MCF 10A (cell line): ENCODE results near the gene PAPPA2. TPM values are rescaled to one million over a fixed set of nuclear protein-coding genes. Genes with fewer than 3 reads are reported as not detected.

Experiments used
- BruUV-seq: library from RNA; stranded (reverse); fragments of 400-500 nt; replicated peaks from 2 replicates; lab custom pipeline; 2021; lab: Mats Ljungman, UMichigan
- CTCF ChIA-PET: fragments of 300-600 bp; sonication (Branson Sonifier 250); formaldehyde crosslinking; extraction: SDS; loops from one replicate; lab custom pipeline; 2021; ENCODE audit warnings: antibody characterized with exemption, inconsistent platforms; lab: Yijun Ruan, JAX
- POLR2A ChIA-PET: fragments of 300-600, 350-650 bp; sonication (Branson Sonifier 250); formaldehyde crosslinking; extraction: SDS; loops from one replicate; lab custom pipeline; 2020; ENCODE audit warnings: antibody characterized with exemption, inconsistent platforms; lab: Yijun Ruan, JAX
- DNase-seq: peaks from one replicate; pipeline ENCODE4 v3.0.0-alpha.2; 2018; ENCODE audit not compliant: unreplicated experiment
- H3K27ac Mint-ChIP-seq: one replicate; pipeline ENCODE4 v1.8.0; 2022; ENCODE audit warnings: mild to moderate bottlenecking, low read depth, mixed read lengths; ENCODE audit not compliant: unreplicated experiment
- H3K27me3 Mint-ChIP-seq: one replicate; pipeline ENCODE4 v1.8.0; 2022; ENCODE audit warnings: mixed read lengths; ENCODE audit not compliant: insufficient read depth, unreplicated experiment
- H3K36me3 Mint-ChIP-seq: one replicate; pipeline ENCODE4 v1.8.0; 2022; ENCODE audit warnings: mild to moderate bottlenecking, moderate library complexity, mixed read lengths; ENCODE audit not compliant: insufficient read depth, unreplicated experiment
- H3K4me1 Mint-ChIP-seq: one replicate; pipeline ENCODE4 v1.8.0; 2022; ENCODE audit warnings: mixed read lengths; ENCODE audit not compliant: insufficient read depth, unreplicated experiment
- H3K4me3 Mint-ChIP-seq: one replicate; pipeline ENCODE4 v1.8.0; 2022; ENCODE audit warnings: mild to moderate bottlenecking, moderate library complexity, mixed read lengths; ENCODE audit not compliant: unreplicated experiment
- H3K9me3 Mint-ChIP-seq: one replicate; pipeline ENCODE4 v1.8.0; 2022; ENCODE audit warnings: mixed read lengths; ENCODE audit not compliant: unreplicated experiment
- intact Hi-C: fragments of 100-400 bp; cut with micrococcal nuclease; formaldehyde crosslinking; loops from 2 replicates; pipeline ENCODE4 v1.14.1; 2022
- total RNA-seq: library from RNA; stranded (reverse); gene quantifications from 2 replicates; pipeline ENCODE4 v1.2.3, GENCODE V29; 2022
- TF ChIP-seq, protein P1 (sequence below): fragments of 200-600 bp; IDR thresholded peaks from one replicate; pipeline ENCODE4 v1.8.0; 2022; ENCODE audit warnings: antibody characterized with exemption, mild to moderate bottlenecking; ENCODE audit not compliant: unreplicated experiment

The PAPPA2 gene
- total RNA-seq, 1 experiment from 2014 or later, result 11.5 TPM

DNA sequence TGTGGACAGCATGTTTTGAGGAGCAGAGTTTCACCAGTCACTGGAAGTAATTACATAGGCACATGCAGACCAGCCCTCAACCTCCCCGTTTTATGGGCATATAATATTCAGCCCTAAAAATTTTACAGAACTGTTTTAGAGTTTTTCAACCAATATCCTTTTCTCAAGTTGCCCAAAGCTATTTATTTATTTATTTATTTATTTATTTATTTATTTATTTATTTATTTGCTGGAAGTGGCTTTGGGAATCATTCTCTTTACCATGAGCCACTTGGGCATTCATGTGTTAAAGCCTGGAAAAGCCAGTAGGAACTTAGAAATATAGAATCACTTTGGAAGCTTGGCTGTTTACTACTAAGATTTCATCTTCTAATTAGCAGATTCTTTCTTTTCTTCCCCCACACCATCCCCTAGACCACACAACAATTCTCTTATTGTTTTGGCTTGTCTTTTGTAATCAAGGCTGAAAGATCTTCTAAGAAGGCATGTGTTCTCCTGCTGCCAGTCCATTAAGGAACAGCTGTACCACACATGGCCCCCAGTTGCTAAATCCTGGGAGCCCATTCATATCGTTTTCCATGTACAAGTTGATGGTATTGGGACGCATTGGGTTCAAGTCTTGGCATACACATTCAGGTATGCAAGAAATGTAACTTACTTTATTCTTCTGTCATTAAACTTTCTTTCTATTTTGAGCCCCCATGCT lies 220.0 kb downstream of the PAPPA2 start:
- H3K4me1 Mint-ChIP-seq, result no peaks in the 10 kb centered on the region
- H3K9me3 Mint-ChIP-seq, result no peaks in the 10 kb centered on the region
- no TSS peak for BruUV-seq
- ChIA-PET POLR2A (no interaction called here), CTCF (interaction anchor here (0.6 to 4.9 kb wide), 5 partner anchors 8 to 562 kb away, joined by 3 to 45 read pairs (median 9); no protein-coding TSS in a partner anchor)
- H3K4me3 Mint-ChIP-seq, result no peak overlapping the region
- TF ChIP-seq, protein P1, sequence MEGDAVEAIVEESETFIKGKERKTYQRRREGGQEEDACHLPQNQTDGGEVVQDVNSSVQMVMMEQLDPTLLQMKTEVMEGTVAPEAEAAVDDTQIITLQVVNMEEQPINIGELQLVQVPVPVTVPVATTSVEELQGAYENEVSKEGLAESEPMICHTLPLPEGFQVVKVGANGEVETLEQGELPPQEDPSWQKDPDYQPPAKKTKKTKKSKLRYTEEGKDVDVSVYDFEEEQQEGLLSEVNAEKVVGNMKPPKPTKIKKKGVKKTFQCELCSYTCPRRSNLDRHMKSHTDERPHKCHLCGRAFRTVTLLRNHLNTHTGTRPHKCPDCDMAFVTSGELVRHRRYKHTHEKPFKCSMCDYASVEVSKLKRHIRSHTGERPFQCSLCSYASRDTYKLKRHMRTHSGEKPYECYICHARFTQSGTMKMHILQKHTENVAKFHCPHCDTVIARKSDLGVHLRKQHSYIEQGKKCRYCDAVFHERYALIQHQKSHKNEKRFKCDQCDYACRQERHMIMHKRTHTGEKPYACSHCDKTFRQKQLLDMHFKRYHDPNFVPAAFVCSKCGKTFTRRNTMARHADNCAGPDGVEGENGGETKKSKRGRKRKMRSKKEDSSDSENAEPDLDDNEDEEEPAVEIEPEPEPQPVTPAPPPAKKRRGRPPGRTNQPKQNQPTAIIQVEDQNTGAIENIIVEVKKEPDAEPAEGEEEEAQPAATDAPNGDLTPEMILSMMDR, result no peak
- no peak for DNase-seq
- no peak overlapping the region for H3K27ac Mint-ChIP-seq
- H3K36me3 Mint-ChIP-seq, result no peaks in the 10 kb centered on the region
- intact Hi-C loops, result no loop called here
- peaks cover 12% of the 10 kb centered on the region for H3K27me3 Mint-ChIP-seq

DNA sequence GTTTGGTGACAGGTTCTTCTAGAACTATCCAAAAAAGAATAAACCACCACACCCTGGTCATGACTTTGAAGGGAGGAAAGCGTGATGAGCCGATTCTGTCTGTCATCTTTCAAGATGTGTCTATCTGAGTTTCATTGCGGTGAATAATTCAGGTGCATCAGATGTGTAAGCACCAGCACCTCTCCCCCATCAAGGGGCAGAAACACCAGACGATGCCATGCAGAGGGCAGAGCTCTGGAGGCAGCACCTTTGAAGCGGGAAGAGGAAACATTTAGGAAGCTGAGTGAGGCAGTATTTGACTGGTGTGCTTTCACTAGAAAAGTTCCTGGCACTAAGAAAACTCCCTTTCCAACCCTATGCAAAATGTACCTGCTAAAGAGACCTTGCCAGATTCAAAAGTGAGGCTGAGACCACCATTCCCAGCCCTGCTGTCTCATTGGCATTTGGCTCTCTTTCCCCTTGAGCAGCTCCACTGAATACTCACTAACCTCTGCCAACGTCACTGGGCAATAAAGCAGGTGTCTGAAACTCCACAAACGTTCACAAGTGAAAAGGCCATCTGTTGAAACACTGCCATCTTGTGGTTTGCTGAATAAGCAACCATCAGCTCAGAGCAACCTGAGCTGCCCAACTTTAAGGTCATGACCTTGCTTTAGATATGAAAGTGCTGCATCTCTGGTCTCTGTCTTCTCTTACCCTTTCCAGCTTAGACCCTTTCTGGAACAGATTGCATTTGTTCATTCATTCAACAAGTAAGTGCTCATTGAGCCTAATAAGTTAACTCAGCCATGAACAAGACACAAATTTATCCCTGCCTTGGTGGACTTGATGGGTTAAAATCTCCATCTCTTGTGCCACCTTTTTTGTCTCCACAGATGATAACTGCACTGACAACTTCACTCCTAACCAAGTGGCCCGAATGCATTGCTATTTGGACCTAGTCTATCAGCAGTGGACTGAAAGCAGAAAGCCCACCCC lies 228.6 kb downstream of the PAPPA2 start:
- H3K4me1 Mint-ChIP-seq, result peaks cover 7% of the 10 kb centered on the region
- no peaks in the 10 kb centered on the region for H3K9me3 Mint-ChIP-seq
- no TSS peak for BruUV-seq
- intact Hi-C loops, result loop anchor here (1.0 kb wide), 4 partner anchors 131 to 316 kb away; no protein-coding TSS in a partner anchor
- H3K4me3 Mint-ChIP-seq, result no peak overlapping the region
- DNase-seq, result peak; percentile 81
- no peaks in the 10 kb centered on the region for H3K27me3 Mint-ChIP-seq
- CTCF ChIA-PET, result interaction anchor here (0.6 to 10.3 kb wide), 87 partner anchors 9 to 1938 kb away, joined by 3 to 252 read pairs (median 4); no protein-coding TSS in a partner anchor
- no peak overlapping the region for H3K27ac Mint-ChIP-seq
- POLR2A ChIA-PET, result interaction anchor here (0.6 to 0.9 kb wide), 2 partner anchors 188 to 484 kb away, joined by 3 to 5 read pairs; partner anchors contain the start of gene COP1
- TF ChIP-seq, protein P1, result peak; percentile 89
- H3K36me3 Mint-ChIP-seq, result no peaks in the 10 kb centered on the region

DNA sequence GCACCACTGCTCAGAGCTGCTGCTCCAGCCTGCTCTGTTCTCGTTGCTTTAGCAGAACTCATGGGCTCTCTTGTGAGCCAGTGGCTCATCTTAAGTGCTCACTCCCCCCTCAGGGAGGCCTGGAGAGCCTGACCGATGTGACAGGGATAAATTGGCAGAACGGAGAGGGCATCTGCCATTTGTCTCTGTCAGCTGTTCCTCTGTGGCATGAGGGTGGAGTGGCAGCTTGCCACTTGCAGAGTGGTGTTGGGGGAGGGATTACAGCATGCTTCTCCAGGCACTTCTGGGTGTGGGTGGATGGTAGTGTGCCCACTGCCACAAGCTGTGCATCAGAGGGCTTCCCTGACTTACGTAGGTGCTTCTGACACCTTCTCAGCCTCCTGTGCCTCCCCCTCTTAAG lies 229.5 kb downstream of the PAPPA2 start:
- Mint-ChIP-seq H3K9me3 (no peaks in the 10 kb centered on the region), H3K27ac (no peak overlapping the region), H3K27me3 (no peaks in the 10 kb centered on the region), H3K36me3 (no peaks in the 10 kb centered on the region), H3K4me3 (no peak overlapping the region), H3K4me1 (peaks cover 7% of the 10 kb centered on the region)
- ChIA-PET CTCF (interaction anchor here (0.6 to 10.3 kb wide), 36 partner anchors 9 to 1901 kb away, joined by 3 to 252 read pairs (median 5); no protein-coding TSS in a partner anchor), POLR2A (no interaction called here)
- intact Hi-C loops, result no loop called here
- BruUV-seq, result no TSS peak
- no peak for DNase-seq
- TF ChIP-seq, protein P1, result no peak
